GM21367 (cell line): ENCODE measurements around the gene GID4.
"Not testable (repeated sequence)": the region's sequence is repeated elsewhere in the genome, so short reads cannot be mapped to it uniquely, and the experiment has no call there.

ENCODE experiments used
- ATAC-seq: cut with Tn5 transposase; IDR thresholded peaks from one replicate; pipeline ENCODE4 v1.9.1; 2021; ENCODE audit not compliant: unreplicated experiment

GID4 gene

GRCh38 chr17:18038861-18039534 lies at the start of gene GID4, which contains the start of gene ATPAF2:
Gene GID4, plus strand, starts transcription at chr17:18039408. Its CDS starts 57 bp downstream, at chr17:18039465.
Gene ATPAF2, minus strand, starts transcription at chr17:18039168. Its CDS starts 155 bp downstream, at chr17:18039013.
- ATAC-seq, result peak; percentile 75

DNA sequence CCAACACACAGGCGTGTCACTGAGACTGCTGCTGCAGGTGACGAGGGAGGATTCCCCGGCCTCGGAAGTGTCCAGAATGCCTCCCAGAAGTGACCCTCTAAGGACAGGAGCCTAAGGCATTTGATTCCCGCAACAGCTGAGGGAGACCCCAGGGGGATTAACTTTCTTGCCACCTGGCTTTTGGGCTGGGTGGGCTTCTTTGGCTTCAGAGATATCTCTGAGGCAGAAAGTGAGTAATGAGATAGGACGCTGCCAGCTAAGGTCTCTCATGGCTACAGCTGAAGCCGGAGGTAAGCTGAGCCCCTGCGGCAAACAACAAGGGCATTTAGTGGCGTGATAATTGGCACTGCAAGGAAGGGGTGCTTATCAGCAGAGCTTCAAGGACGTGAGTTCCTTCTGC lies 49.6 kb upstream of the GID4 start:
- ATAC-seq, result no peak

DNA sequence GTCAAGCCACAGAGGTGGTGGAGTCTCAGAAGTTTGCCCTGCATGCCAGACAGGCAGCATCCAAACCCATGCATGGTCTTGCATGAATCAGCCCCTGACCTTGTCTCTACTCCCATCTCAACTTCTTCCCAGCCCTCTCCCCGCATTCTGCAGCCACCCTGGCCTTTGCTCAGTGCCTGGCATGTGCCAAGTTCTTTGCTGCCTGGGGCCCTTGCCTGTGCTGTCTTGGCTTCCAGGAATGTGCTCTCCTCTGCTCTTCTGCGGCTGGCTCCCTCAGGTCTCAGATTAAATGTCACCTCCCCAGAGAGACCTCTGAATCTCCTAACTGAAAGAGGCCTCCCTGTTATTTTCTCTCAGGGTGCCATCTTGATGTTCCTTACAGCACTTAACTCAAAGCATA lies 48.9 kb upstream of the GID4 start:
- ATAC-seq, result no peak

- ATAC-seq, result no peak
Measured at GRCh38 chr17:17993366-17993765, 45.8 kb upstream of the GID4 start.

DNA sequence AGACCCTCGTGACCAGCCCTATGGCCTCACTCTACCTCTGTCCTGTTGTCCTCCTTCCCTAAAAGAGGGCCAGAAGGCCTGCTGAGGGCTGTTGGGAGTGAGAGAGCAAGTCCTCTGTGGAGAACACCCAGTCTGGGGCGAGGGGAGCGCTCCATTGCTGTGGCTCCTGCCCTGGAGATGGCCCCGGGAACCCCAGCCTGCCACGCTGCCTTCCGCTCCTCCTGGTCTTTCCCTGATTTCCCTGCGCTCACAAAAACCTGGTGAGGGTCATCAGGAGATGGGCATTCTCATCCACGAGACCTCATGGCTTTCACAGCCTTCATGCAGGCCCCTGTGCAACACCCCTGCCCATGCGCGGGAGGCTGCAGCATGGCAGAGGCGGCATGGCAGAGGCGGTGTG lies 45.4 kb upstream of the GID4 start:
- ATAC-seq, result no peak

GRCh38 chr17:17994271-17995069 lies 44.7 kb upstream of the GID4 start:
- no peak for ATAC-seq

DNA sequence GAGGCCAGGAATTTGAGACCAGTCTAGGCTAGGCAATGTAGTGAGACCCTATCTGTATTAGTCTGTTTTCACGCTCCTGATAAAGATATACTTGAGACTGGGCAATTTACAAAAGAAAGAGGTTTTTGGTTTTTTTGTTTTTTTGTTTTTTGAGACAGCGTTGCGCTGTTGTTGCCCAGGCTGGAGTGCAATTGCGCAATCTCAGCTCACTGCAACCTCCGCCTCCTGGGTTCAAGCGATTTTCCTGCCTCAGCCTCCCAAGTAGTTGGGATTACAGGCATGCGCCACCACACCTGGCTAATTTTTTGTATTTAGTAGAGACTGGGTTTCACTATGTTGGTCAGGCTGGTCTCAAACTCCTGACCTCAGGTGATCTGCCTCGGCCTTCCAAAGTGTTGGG lies 43.3 kb upstream of the GID4 start:
- ATAC-seq, result not testable (repeated sequence)

DNA sequence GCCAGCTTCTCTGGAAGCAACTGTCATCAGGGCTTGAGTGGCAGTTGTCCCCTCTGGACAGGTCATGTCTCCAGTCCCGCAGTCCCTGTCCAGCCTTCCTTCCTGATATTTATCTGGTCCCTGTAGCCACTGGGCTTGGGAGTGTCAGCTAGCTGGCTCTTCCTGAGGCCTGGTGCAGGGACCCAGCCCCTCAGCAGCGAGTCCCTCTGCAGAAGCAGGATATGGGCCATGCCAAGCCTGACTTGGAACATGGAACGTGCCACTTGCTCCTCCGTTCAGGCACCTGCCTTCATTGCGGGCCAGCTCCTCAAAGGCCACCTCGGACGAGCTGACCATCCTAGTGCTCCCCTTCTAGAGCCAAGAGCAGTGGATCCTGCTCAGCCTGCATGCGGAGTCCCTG lies 40.3 kb upstream of the GID4 start:
- ATAC-seq, result no peak

DNA sequence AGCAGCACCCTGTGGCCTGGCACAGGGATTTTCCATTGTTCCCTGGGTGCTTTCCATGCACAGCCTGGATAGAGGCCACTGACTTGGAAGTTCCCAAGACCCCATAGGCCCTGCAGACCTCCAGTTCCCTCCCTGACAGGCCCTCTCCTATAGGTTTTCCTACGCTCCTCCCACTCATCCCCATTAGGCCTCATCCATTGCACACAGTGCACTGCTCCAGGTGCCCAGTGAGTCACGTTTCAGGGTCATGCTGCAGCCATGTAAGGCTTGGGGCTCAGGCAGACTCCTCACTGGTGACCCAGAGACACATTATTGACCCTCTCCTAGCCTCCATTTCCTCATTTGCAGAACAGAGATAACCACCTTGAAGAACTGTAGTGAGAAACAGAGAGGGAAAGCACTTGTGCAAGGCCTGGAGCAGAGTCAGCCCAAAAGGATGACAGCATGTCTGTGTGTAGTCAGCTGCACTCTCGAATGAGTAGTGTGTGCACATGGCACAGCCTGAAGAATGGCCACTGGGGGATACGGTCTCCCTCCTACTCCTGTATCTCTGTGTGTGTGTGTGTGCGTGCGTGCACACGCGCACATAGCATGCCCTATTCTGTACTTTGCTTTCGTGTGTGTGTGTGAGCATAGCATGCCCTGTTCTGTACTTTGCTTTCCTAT lies 39.7 kb upstream of the GID4 start:
- ATAC-seq, result no peak

DNA sequence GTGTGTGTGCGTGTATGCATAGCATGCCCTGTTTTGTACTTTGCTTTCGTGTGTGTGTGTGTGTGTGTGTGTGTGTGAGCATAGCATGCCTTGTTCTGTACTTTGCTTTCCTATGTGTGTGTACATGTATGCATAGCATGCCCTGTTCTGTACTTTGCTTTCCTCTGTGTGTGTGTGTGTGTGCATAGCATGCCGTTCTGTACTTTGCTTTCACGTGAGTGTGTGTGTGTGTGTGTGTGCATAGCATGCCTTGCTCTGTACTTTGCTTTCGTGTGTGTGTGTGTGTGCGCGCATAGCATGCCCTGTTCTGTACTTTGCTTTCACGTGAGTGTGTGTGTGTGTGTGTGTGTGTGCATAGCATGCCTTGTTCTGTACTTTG lies 39.2 kb upstream of the GID4 start:
- no peak for ATAC-seq

DNA sequence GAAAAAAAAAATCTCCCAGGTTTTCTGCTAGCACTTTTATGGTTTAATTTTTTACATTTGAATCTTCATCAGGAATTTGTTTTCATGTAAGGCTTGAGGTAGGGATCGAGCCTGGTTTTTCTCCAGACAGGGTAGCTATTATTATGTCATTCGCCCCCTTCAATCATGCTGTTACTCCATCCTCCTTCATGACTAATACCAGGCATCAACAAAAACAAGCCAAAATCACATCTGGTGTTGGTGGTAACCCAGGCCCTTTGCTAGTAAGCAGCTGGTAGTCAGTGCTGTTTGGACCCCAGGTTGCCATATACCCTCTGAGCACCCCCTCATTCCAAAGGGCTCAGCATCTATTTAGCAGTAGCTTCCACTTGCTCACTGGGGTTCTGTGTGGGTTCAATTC lies 37.0 kb upstream of the GID4 start:
- ATAC-seq, result no peak

- no peak for ATAC-seq
Measured at GRCh38 chr17:18004345-18004744, 34.9 kb upstream of the GID4 start.

- ATAC-seq, result no peak
Measured at GRCh38 chr17:18004884-18005305, 34.3 kb upstream of the GID4 start.

GRCh38 chr17:18005496-18005895 lies 33.7 kb upstream of the GID4 start:
- no peak for ATAC-seq

DNA sequence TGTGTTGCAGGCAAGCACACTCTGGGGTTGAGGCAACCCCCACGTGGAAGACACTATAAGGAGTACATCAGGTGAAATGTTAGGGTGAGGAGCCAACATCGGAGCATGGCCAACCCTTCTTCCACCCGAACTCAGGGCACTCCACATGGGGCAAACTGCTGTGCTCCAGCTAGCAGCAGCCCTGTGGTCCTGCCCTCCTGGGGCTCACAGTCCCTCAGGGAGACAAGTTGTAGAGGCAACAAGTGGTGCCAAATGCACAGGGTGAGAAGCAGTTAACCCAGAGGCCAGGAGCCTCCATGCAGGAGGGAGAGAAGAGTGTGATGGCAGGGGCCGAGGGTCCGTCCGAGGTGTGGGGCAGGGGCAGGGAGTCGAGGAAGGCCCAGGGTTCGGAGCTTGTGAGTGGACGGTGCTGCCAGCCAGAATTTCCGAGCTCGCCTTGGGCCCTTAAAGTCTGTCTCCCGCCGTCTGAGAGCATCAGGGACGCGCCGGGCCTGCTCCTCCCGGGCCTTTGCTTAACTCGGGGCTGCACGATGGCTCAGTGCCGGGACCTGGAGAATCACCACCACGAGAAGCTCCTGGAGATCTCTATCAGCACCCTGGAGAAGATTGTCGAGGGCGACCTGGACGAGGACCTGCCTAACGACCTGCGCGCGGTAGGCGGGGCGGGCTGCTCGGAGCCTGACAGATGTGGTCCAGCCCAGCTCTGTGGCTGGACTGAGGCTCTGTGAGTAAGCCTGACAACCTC lies 32.5 kb upstream of the GID4 start:
- ATAC-seq, result no peak

DNA sequence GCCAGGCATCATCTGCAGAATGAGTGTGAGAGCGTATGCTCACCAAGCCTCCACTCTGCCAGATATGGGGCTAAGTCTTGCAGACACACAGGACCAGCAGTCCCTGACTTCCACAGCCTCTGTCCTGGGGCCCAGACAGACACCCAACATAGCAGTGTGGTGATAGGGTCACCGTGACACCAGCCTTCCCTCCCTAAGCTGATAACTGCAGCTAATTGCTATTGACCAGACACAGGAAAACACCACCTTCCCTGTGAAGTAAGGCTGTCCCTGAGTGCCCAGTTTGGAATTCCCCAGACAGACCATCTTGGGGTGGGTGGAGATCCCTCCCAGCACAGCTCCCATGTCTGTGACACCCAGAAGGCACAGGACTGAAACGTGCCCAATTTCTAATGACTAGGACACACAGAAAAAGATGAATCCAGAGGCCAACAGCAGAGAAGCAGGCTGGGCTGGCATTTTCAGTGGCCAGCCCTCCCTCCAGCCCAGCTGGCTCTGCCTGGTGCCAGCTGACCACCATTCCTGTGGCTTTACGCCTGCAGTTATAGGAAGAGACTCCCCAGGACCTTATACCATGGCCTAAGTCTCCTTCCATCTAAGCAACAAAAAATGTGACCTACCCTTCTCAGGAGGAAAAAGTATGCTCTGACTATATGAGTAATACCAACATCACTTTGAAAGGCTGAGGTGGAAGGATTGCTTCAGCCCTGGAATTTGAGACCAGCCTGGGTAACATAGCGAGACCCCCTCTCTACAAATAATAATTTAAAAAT lies 30.5 kb upstream of the GID4 start:
- no peak for ATAC-seq

GRCh38 chr17:18009609-18010420 lies 29.4 kb upstream of the GID4 start:
- no peak for ATAC-seq

DNA sequence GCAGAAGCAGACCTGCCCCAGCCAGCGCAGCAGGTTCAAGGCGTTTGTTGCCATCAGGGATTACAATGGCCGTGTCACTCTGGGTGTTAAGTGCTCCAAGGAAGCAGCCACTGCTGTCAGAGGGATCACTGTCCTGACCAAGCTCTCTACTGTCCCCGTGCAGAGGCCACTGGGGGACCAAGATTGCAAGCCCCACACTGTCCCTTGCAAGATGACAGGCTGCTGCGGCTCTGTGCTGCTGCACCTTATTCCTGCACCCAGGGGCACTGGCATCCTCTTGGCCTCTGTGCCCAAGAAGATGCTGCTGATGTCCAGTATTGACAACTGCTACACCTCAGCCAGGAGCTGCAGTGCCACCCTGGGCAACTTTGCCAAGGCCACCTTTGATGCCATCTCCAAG lies 27.9 kb upstream of the GID4 start:
- no peak for ATAC-seq

DNA sequence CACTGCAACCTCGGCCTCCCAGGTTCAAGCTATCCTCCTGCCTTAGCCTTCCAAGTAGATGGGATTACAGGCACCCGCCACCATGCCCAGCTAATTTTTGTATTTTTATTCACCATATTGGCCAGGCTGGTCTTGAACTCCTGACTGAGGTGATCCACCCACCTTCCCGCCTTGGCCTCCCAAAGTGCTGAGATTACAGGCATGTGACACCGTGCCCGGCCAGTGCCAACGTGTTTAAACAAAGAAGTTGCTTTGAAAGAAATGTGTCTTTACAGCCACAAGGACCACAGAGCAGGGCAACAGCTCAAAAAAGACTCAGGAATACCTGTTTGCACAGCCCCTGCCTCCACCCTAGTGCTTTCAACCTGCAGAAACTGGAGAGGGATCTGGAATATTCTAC lies 25.2 kb upstream of the GID4 start:
- no peak for ATAC-seq

GRCh38 chr17:18015593-18015992 lies 23.6 kb upstream of the GID4 start:
- no peak for ATAC-seq
